Posterior cingulate gyrus (tissue), 11 donors: ENCODE results near the gene EEF1A2.
A peak's percentile ranks its signal among the peaks of the same experiment; 100 is the strongest.

ENCODE experiments used
- DNase-seq, 10 donors: peaks; one replicate each; pipeline versions ENCODE4 v3.0.0 to v3.0.0-alpha.2; 2020 to 2021; ENCODE audit warnings: mixed read lengths in 3 of 10
- intact Hi-C: fragments of 100-400 bp; cut with DNase I; formaldehyde crosslinking; loops from one replicate; pipeline ENCODE4 v1.15.1; 2023

The EEF1A2 gene

GRCh38 chr20:63498960-63499337, at the start of gene EEF1A2:
EEF1A2 (minus strand) TSS chr20:63499083; CDS start chr20:63497763, 1,320 bp downstream.
- DNase-seq = peak in 9 of 10 donors; percentile 47 to 96 (median 72)
- intact Hi-C loops = no loop called here

GRCh38 chr20:63548542-63548941, 49.7 kb upstream of the EEF1A2 start:
- intact Hi-C loops = no loop called here
- DNase-seq = no peak

GRCh38 chr20:63547725-63548480, 49.0 kb upstream of the EEF1A2 start, which contains the start of gene SRMS:
SRMS (minus strand) TSS chr20:63547749; CDS start chr20:63547463, 286 bp downstream.
- intact Hi-C loops = no loop called here
- no peak for DNase-seq

- intact Hi-C loops = no loop called here
- no peak for DNase-seq
Observed at GRCh38 chr20:63546956-63547724, 48.3 kb upstream of the EEF1A2 start.

- intact Hi-C loops = no loop called here
- no peak for DNase-seq
Observed at GRCh38 chr20:63546256-63546955, 47.5 kb upstream of the EEF1A2 start.

- no peak for DNase-seq
- intact Hi-C loops = no loop called here
Observed at GRCh38 chr20:63545814-63546213, 46.9 kb upstream of the EEF1A2 start.

- intact Hi-C loops = no loop called here
- no peak for DNase-seq
Observed at GRCh38 chr20:63544958-63545516, 46.2 kb upstream of the EEF1A2 start.

GRCh38 chr20:63544241-63544957, 45.5 kb upstream of the EEF1A2 start:
- DNase-seq = no peak

GRCh38 chr20:63543733-63544132, 44.9 kb upstream of the EEF1A2 start:
- DNase-seq = no peak
- intact Hi-C loops = no loop called here

More at GRCh38 chr20:63544241-63544957, 45.5 kb upstream of the EEF1A2 start:
- intact Hi-C loops = no loop called here

- intact Hi-C loops = no loop called here
Observed at GRCh38 chr20:63543131-63543530, 44.2 kb upstream of the EEF1A2 start.

GRCh38 chr20:63542696-63543095, 43.8 kb upstream of the EEF1A2 start:
- DNase-seq = no peak
- intact Hi-C loops = no loop called here

More at GRCh38 chr20:63543131-63543530, 44.2 kb upstream of the EEF1A2 start:
- DNase-seq = no peak

GRCh38 chr20:63542031-63542559, 43.2 kb upstream of the EEF1A2 start:
- no peak for DNase-seq
- intact Hi-C loops = no loop called here

GRCh38 chr20:63541371-63541770, 42.5 kb upstream of the EEF1A2 start:
- intact Hi-C loops = no loop called here
- DNase-seq = no peak

- DNase-seq = peak in 7 of 10 donors; percentile 30 to 92 (median 56)
- intact Hi-C loops = no loop called here
Observed at GRCh38 chr20:63540417-63541186, 41.7 kb upstream of the EEF1A2 start.

- DNase-seq = no peak
- intact Hi-C loops = loop anchor here (2.0 kb wide), 1 partner anchor 325 kb away; the partner anchor contains the start of gene TPD52L2
Observed at GRCh38 chr20:63539441-63540370, 40.8 kb upstream of the EEF1A2 start.

GRCh38 chr20:63539092-63539430, 40.2 kb upstream of the EEF1A2 start:
- intact Hi-C loops = loop anchor here (2.0 kb wide), 1 partner anchor 326 kb away; the partner anchor contains the start of gene TPD52L2
- DNase-seq = no peak

GRCh38 chr20:63538204-63539091, 39.6 kb upstream of the EEF1A2 start:
- no peak for DNase-seq
- intact Hi-C loops = loop anchor here (1.0 to 2.0 kb wide), 2 partner anchors 326 to 435 kb away; partner anchors contain the start of gene TPD52L2
